ENCODE results near the gene ARHGAP6. TPM values are rescaled to one million over a fixed set of nuclear protein-coding genes. Genes with fewer than 3 reads are reported as not detected.
"Not testable (repeated sequence)": the region's sequence is repeated elsewhere in the genome, so short reads cannot be mapped to it uniquely, and the experiment has no call there.

The ARHGAP6 gene
- total and polyA plus RNA-seq, 11 donors, result 2.1 to 6.6 (median 2.5) TPM

- no peak for TF ChIP-seq POLR2A (IDR thresholded peaks at IDR 0.05)
- TF ChIP-seq, protein P1, sequence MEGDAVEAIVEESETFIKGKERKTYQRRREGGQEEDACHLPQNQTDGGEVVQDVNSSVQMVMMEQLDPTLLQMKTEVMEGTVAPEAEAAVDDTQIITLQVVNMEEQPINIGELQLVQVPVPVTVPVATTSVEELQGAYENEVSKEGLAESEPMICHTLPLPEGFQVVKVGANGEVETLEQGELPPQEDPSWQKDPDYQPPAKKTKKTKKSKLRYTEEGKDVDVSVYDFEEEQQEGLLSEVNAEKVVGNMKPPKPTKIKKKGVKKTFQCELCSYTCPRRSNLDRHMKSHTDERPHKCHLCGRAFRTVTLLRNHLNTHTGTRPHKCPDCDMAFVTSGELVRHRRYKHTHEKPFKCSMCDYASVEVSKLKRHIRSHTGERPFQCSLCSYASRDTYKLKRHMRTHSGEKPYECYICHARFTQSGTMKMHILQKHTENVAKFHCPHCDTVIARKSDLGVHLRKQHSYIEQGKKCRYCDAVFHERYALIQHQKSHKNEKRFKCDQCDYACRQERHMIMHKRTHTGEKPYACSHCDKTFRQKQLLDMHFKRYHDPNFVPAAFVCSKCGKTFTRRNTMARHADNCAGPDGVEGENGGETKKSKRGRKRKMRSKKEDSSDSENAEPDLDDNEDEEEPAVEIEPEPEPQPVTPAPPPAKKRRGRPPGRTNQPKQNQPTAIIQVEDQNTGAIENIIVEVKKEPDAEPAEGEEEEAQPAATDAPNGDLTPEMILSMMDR (IDR thresholded peaks at IDR 0.05), result no peak
- 60 to 77% (median 67%) methylated on average over 1 of the region's 1 CpG for WGBS, 4 donors
- Histone ChIP-seq H3K27me3 (no peaks in the 10 kb centered on the region), H3K4me1 (no peaks in the 10 kb centered on the region), H3K27ac (no peak overlapping the region), H3K4me3 (no peak overlapping the region), H3K36me3 (no peaks in the 10 kb centered on the region), H3K9me3 (peaks cover 0 to 10% (median 0%) of the 10 kb centered on the region in 12 donors)
- DNase-seq (no peak), ATAC-seq (no peak)
- intact Hi-C loops (cut with DNase I), result no loop called here
These were observed 46.3 kb downstream of the ARHGAP6 start for GRCh38 chrX:11619441-11619840.

DNA sequence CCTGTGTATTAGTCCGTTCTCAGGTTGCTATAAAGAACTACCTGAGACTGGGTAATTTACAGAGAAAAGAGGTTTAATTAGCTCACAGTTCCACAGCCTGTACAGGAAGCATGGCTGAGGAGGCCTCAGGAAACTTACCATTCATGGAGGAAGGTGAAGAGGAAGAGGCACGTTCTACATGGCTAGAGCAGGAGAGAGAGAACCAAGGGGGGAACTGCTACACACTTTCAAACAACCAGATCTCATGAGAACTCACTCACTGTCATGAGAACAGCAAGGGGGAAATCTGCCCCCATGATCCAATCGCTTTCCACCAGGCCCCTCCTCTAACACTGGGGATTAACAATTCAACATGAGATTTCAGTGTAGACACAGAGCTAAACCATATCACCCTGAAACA is 51.5 kb downstream of the ARHGAP6 start:
- DNase-seq; H3K4me1 ChIP-seq; H3K9me3 ChIP-seq; H3K27me3 ChIP-seq; H3K4me3 ChIP-seq; ATAC-seq; intact Hi-C loops (cut with DNase I); H3K36me3 ChIP-seq; H3K27ac ChIP-seq: not testable (repeated sequence)
- WGBS, 4 donors, result 62 to 94% (median 85%) methylated on average over 3 of the region's 3 CpGs

GRCh38 chrX:11611965-11612364 is 53.8 kb downstream of the ARHGAP6 start:
- H3K27ac ChIP-seq, result no peak overlapping the region
- no peak overlapping the region for H3K4me3 ChIP-seq
- no peak for TF ChIP-seq POLR2A (IDR thresholded peaks at IDR 0.05)
- TF ChIP-seq, protein P1 (IDR thresholded peaks at IDR 0.05), result no peak
- WGBS, 4 donors, result 45 to 65% (median 60%) methylated on average over 1 of the region's 1 CpG
- no peak for DNase-seq
- no peaks in the 10 kb centered on the region for H3K4me1 ChIP-seq
- intact Hi-C loops (cut with DNase I), result no loop called here
- no peaks in the 10 kb centered on the region for H3K27me3 ChIP-seq
- H3K9me3 ChIP-seq, result no peaks in the 10 kb centered on the region
- no peak for ATAC-seq
- H3K36me3 ChIP-seq, result no peaks in the 10 kb centered on the region

- TF ChIP-seq, protein P1 (IDR thresholded peaks at IDR 0.05), result no peak
- no peak for TF ChIP-seq POLR2A (IDR thresholded peaks at IDR 0.05)
- Histone ChIP-seq H3K4me3 (no peak overlapping the region), H3K27me3 (no peaks in the 10 kb centered on the region), H3K9me3 (no peaks in the 10 kb centered on the region), H3K4me1 (no peaks in the 10 kb centered on the region), H3K36me3 (no peaks in the 10 kb centered on the region), H3K27ac (no peak overlapping the region)
- DNase-seq, result no peak
- WGBS, 4 donors, result 74 to 84% (median 81%) methylated on average over 1 of the region's 1 CpG
- intact Hi-C loops (cut with DNase I), result no loop called here
- no peak for ATAC-seq
These were observed 54.6 kb downstream of the ARHGAP6 start for GRCh38 chrX:11611161-11611560.

- DNase-seq, result no peak
- no peaks in the 10 kb centered on the region for H3K4me1 ChIP-seq
- whole genome bisulfite sequencing, 4 donors, result 65 to 94% (median 87%) methylated on average over 2 of the region's 2 CpGs
- intact Hi-C loops (cut with DNase I), result no loop called here
- H3K27ac ChIP-seq, result no peak overlapping the region
- H3K4me3 ChIP-seq, result no peak overlapping the region
- no peak for ATAC-seq
- H3K36me3 ChIP-seq, result no peaks in the 10 kb centered on the region
- H3K27me3 ChIP-seq, result peaks cover 0 to 4% (median 0%) of the 10 kb centered on the region in 9 donors
- TF ChIP-seq, protein P1 (IDR thresholded peaks at IDR 0.05), result no peak
- no peak for TF ChIP-seq POLR2A (IDR thresholded peaks at IDR 0.05)
- H3K9me3 ChIP-seq, result no peaks in the 10 kb centered on the region
These were observed 56.6 kb downstream of the ARHGAP6 start for GRCh38 chrX:11609109-11609508.

All from heart left ventricle (tissue), 16 donors.